Erythroblast (primary cell): ENCODE data around the gene KIF25.

Source experiments
- GATA1 ChIP-seq: IDR thresholded peaks from 2 replicates; pipeline ENCODE4 v1.6.1; 2011; ENCODE audit warnings: low read depth, mild to moderate bottlenecking, control low read depth, low read length, moderate library complexity
- POLR2A ChIP-seq: IDR thresholded peaks from 2 replicates; pipeline ENCODE4 v1.6.1; 2011; ENCODE audit warnings: mild to moderate bottlenecking, low read length

GRCh38 chr6:168021581-168021980, 24.1 kb downstream of the KIF25 start:
- TF ChIP-seq POLR2A (no peak), GATA1 (no peak)
